Stimulated activated CD8-positive, alpha-beta memory T cell treated with anti-CD3 and anti-CD28 coated beads, Interleukin-4, amount 100 ng/mL, for 24 hours (primary cell): ENCODE data around the gene SLA2.
"Not testable (repeated sequence)": the region's sequence is repeated elsewhere in the genome, so short reads cannot be mapped to it uniquely, and the experiment has no call there.

Experiments
- DNase-seq: peaks from one replicate; pipeline ENCODE4 v3.0.0-alpha.2; 2020; ENCODE audit warnings: low read depth

The SLA2 gene

GRCh38 chr20:36645353-36645752 lies 643 bp downstream of the SLA2 start:
- DNase-seq, result no peak

GRCh38 chr20:36644706-36645095 lies 1.3 kb downstream of the SLA2 start:
- peak; percentile 30 for DNase-seq

GRCh38 chr20:36644032-36644705 lies 1.8 kb downstream of the SLA2 start:
- DNase-seq, result peak; percentile 51

DNA sequence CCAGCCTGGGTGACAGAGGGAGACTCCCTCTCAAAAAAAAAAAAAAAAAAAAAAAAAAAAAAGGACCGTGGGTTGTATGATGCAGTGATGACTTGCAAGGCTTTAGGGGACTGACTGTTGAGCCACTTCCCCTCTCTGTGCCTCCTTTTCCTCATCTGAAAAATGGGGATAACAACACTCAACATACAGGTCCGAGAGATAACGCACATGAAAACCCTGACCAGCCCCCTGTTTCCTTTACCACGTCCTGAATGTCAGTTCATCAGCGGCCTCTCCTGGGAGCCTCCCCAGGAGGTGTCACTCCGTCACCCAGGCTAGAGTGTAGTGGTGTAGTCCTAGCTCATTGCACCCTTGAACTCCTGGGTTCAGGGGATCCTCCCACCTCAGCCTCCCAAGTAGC lies 3.9 kb downstream of the SLA2 start:
- DNase-seq, result no peak

- no peak for DNase-seq
Observed at GRCh38 chr20:36641506-36641843, 4.5 kb downstream of the SLA2 start.

- not testable (repeated sequence) for DNase-seq
Observed at GRCh38 chr20:36638876-36639400, 7.1 kb downstream of the SLA2 start.

GRCh38 chr20:36634342-36634741 lies 11.7 kb downstream of the SLA2 start:
- DNase-seq, result no peak

- no peak for DNase-seq
Observed at GRCh38 chr20:36633285-36633772, 12.7 kb downstream of the SLA2 start.

- DNase-seq, result no peak
Observed at GRCh38 chr20:36632487-36633284, 13.3 kb downstream of the SLA2 start.

DNA sequence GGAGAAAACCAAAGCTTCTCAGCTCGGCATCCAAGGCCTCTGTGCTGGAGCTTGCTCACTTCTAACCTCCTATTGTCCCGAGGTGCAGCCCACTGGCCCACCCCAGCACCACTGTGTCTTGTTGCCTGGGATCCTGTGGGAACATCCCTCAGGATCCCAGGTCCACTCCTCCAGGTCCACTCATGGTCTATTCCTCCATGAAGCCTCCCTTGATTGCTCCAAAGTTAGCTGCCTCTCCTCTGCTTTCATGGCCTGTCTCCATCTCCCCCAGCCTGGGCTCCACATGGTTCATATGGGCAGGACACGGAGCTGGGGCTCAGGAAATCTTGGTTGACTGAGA lies 13.9 kb downstream of the SLA2 start:
- DNase-seq, result no peak

GRCh38 chr20:36631646-36632045 lies 14.3 kb downstream of the SLA2 start:
- DNase-seq, result no peak

DNA sequence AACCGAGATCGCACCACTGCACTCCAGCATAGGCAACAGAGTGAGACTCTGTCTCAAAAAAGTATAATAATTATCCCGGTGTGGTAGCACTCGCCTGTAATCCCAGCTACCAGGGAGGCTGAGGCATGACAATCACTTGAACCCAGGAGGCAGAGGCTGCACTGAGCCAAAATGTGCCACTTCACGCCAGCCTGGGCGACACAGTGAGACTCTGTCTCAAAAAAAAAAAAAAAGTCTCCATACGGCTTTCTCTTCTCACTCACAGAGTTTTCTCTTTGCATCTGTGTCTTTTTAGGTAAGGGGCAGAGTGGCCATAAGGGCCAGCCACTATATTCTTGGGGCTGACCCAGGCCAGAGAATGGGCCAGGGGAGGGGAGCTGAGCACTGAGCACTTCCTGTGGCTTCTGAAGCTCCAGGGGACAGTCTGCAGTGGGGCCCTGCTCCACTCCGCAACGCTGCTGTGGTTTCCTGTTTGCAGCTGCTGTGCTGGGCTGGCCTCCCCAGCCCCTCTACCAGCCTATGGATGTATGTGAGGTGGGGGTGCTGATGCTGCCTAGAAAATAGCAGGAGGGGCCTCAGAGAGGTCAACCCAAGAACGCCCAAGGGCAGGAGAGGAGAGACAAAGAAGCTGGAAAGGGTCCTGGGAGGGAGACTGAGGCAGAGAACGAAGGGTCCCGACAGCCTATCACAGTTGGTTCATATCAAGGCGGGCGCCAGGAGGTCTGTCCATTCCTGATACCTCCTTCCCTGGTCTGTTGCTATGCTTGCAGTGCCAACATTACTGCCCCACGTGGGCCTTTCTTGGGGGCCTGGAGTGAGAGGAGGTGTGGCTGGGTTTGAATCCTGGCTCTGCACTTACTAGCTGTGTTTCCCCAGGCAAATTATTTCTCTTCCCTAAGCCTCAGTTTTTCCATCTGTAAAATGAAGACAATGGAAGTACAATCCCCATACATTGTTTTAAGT lies 16.0 kb downstream of the SLA2 start:
- DNase-seq, result no peak

- DNase-seq, result no peak
Observed at GRCh38 chr20:36628076-36628475, 17.9 kb downstream of the SLA2 start.

DNA sequence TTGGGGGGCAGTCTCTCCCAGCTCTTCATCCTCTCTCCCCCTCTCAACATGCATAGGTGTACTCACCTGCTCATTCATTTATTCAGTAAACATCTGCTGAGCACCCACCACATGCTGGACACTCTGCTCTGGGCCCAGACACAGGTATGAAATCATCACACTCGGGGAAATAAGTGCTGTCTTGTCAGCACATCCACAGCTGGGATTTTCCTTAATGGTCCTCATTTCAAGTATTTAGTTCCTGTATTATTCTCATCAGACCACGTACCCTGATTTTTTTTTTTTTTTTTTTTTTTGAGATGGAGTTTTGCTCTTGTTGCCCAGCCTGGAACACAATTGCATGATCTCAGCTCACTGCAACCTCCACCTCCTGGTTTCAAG lies 21.1 kb downstream of the SLA2 start:
- no peak for DNase-seq

DNA sequence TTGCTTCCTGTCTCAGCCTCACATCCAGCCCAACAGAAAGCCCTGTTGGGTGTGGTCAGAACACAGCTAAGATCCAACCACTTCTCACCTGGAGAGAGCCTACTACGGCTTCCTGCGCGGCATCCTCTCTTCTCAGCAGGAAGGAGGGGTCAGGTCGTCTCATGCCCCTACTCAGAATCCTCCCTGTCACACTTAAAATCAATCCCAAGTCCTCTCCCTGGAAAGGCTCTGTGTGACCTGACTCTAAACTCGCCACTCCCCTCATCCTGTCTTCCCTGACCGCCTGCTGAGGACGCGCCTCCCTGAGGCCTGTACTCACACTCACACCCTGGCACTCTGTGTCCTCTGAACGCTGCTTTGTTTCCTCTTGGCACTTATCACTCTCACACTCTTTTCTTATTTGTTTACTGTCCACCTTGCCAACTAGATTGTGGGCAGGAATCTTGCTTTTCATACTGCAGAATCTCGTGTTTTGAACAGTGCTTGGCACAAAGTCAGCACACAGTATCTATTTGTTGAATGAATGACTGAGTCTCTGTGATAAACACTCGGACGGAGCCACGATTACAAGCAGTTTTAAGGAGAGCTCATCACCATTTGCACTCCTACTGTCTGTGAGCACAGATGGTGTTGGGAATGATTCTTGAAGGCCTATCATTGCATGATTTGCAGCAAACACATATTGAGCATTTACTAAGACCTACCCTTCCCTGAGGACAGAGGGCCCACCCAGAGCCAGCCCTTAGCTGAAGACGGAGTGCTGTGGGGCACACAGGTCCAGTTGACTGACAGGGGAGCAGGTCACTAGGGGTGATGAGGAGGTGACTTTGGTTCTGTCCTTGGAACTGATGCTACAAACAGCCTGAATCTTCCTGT lies 21.7 kb downstream of the SLA2 start:
- no peak for DNase-seq

DNA sequence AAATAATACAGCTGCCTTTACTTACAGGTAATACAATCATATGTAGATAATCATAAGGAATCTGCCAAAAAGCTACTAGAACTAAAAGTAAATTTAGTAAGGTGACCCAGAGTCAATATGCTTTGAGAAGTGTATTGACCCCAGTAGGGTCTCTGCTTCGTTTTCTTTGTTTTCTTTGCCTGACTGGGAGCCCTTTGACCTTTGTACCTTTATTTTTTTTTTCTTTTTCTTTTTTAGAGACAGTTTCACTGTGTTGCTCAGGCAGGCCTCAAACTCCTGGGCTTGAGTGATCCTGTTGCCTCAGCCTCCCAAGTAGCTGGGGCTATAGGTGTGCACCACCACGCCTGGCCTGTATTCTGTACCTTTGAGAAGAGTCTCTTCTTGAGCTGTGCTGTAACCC lies 22.6 kb downstream of the SLA2 start:
- no peak for DNase-seq

DNA sequence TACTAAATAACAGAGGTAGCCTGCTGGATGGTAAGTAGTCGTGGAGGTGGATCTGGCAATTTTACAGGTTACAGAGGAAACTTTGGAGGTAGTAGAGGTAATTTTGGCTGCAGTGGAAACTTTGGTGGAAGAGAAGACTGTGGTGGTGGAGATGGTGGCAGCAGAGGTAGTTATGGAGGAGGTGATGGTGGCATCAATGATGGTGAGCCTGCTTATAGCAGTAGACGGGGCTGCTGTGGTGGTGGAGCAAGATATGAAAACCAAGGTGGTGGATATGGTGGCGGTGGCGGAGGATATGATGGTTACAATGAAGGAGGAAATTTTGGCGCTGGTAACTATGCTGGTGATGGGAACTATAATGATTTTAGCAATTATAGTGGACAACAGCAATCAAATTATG lies 25.1 kb downstream of the SLA2 start:
- no peak for DNase-seq

DNA sequence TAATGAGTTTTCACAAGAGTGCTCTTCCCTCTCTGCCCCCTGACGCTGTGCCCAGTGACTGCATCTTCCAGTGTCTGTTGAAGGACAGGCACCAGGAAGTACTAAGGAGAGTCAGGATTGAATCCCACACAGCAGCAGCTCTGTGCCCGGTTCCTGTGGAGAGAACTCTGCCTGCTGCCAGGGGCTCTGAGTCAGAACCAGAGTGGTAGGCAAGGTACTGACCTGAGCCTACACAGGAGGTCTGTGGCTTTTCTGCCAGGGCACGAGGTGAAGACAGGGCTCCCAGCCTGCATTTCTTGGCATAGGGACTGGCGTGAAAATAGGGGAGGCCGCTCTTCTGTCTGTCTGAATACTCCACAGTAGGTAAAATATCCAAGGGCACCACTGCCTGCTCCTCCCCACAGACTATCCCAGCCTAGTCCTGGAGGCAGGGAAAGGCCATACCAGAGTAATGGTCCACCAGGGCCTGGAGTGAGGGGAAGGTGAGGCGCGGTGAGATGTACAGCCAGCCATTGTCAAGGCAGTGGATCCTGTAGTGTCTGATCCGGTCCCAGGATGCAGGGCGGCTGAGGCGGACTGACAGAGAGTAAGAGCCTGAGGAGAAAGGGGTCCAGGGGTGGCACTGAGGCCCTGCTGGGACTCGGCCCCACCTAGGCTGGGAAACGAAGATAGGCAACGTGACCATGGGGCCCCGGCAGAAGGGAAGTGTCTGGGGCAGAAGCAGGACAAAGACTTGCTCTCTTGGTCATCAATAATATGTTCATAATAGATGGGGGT lies 31.0 kb downstream of the SLA2 start:
- DNase-seq, result no peak

GRCh38 chr20:36613974-36614373 lies 32.0 kb downstream of the SLA2 start:
- no peak for DNase-seq

- no peak for DNase-seq
Observed at GRCh38 chr20:36611625-36612024, 34.4 kb downstream of the SLA2 start.

DNA sequence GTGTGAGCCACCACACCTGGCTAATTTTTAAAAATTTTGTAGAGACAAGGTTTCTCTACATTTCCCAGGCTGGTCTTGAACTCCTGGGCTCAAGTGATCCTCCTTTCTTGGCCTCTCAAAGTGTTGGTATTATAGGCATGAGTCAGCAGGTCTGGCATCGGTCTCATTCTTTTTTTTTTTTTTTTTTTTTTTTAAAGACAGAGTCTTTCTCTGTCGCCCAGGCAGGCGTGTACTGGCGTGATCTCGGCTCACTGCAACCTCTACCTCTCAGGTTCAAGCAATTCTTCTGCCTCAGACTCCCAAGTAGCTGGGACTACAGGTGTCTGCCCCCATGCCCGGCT lies 37.6 kb downstream of the SLA2 start:
- not testable (repeated sequence) for DNase-seq
